Aorta (tissue), 5 donors: ENCODE results near the gene AKT3. TPM values are rescaled to one million over a fixed set of nuclear protein-coding genes. Genes with fewer than 3 reads are reported as not detected.

Source experiments
- ATAC-seq: fragments of 200-7000 bp; cut with Tn5 transposase; one replicate; pipeline ENCODE4 v1.9.1; 2022; ENCODE audit warnings: moderate library complexity; ENCODE audit not compliant: low FRiP score
- DNase-seq, 2 donors: peaks; one replicate each; pipeline ENCODE4 v3.0.0-alpha.2; 2020
- H3K27ac ChIP-seq, 2 donors: one replicate each; pipeline ENCODE4 v1.5.1; 2013; ENCODE audit warnings: low read length in 2 of 2, mild to moderate bottlenecking in 2 of 2, moderate library complexity in 2 of 2, control low read depth in 1 of 2, inconsistent platforms in 1 of 2, low read depth in 1 of 2
- H3K27me3 ChIP-seq, 2 donors: one replicate each; pipeline ENCODE4 v1.6.1; 2013; ENCODE audit warnings: control low read depth in 1 of 2, low read length in 1 of 2, mild to moderate bottlenecking in 1 of 2, moderate library complexity in 1 of 2; ENCODE audit not compliant: insufficient read depth in 2 of 2, control insufficient read depth in 1 of 2
- H3K36me3 ChIP-seq, 2 donors: one replicate each; pipeline ENCODE4 v1.6.1; 2013; ENCODE audit warnings: control low read depth in 1 of 2, low read length in 1 of 2, mild to moderate bottlenecking in 1 of 2; ENCODE audit not compliant: insufficient read depth in 2 of 2, control insufficient read depth in 1 of 2
- H3K4me1 ChIP-seq, 2 donors: one replicate each; pipeline ENCODE4 v1.6.1; 2013; ENCODE audit warnings: low read length in 2 of 2, control low read depth in 1 of 2, mild to moderate bottlenecking in 1 of 2, moderate library complexity in 1 of 2; ENCODE audit not compliant: insufficient read depth in 2 of 2, control insufficient read depth in 1 of 2
- H3K4me3 ChIP-seq, 2 donors: one replicate each; pipeline ENCODE4 v1.5.1; 2013; ENCODE audit warnings: low read length in 2 of 2, control low read depth in 1 of 2, mild to moderate bottlenecking in 1 of 2
- H3K9me3 ChIP-seq: one replicate; pipeline ENCODE4 v1.6.1; 2013; ENCODE audit warnings: mild to moderate bottlenecking, low read length; ENCODE audit not compliant: control insufficient read depth
- WGBS, 2 donors: extraction: QIAGEN DNeasy Blood & Tissue Kit; methylation state at CpG; one replicate each; pipeline ENCODE4 v1.1.7; 2013; 5-methylcytosine and 5-hydroxymethylcytosine counted together
- intact Hi-C, 2 donors: fragments of 100-400 bp; cut with DNase I; formaldehyde crosslinking; loops; one replicate each; pipeline versions ENCODE4 v1.14.2 to v1.15.0; 2022
- polyA plus RNA-seq, 2 donors: library from polyadenylated mRNA; stranded (reverse); fragments of 200-250 nt; gene quantifications; one replicate each; pipeline ENCODE4 v1.2.3, GENCODE V29; 2013
- total RNA-seq, 2 donors: library from RNA; stranded (reverse); fragmentation: NEBNext Ultra II Directional; extraction: Animal tissue kit (Norgen Biotek cat#: 25700); gene quantifications; one replicate each; pipeline ENCODE4 v1.2.1, GENCODE V29; 2021
- donor health status: healthy with polysubstance abuse.
- donor health status: Bipolar disorder and iron deficiency.
- donor health status: DM: no; HTN: no; CAD: no.
- donor health status: DM: no; HTN: no; CAD: no.
- donor health status: DM: yes; HTN: yes; CAD: no.

AKT3 gene
- total and polyA plus RNA-seq, 4 donors = 18.6 to 177 (median 104) TPM

- H3K27me3 ChIP-seq = no peaks in the 10 kb centered on the region
- ATAC-seq = peak; percentile 51
- no peak overlapping the region for H3K27ac ChIP-seq
- H3K4me1 ChIP-seq = no peaks in the 10 kb centered on the region
- H3K4me3 ChIP-seq = no peak overlapping the region
- no peak for DNase-seq
- H3K36me3 ChIP-seq = no peaks in the 10 kb centered on the region
- H3K9me3 ChIP-seq = no peaks in the 10 kb centered on the region
- WGBS, 2 donors = 44% methylated on average over 25 of the region's 25 CpGs
- intact Hi-C loops = no loop called here
Measured at GRCh38 chr1:243482141-243483022, 367.7 kb downstream of the AKT3 start.

- intact Hi-C loops = no loop called here
- H3K27me3 ChIP-seq = no peaks in the 10 kb centered on the region
Measured at GRCh38 chr1:243481101-243481500, 368.9 kb downstream of the AKT3 start.

GRCh38 chr1:243477731-243478290 lies 372.2 kb downstream of the AKT3 start:
- H3K9me3 ChIP-seq = no peaks in the 10 kb centered on the region
- DNase-seq (no peak), ATAC-seq (no peak)
- no peaks in the 10 kb centered on the region for H3K36me3 ChIP-seq
- no peak overlapping the region for H3K27ac ChIP-seq
- intact Hi-C loops = no loop called here
- WGBS, 2 donors = 94 to 95% methylated on average over 7 of the region's 7 CpGs
- no peaks in the 10 kb centered on the region for H3K27me3 ChIP-seq
- no peaks in the 10 kb centered on the region for H3K4me1 ChIP-seq
- H3K4me3 ChIP-seq = no peak overlapping the region

More at GRCh38 chr1:243481101-243481500, 368.9 kb downstream of the AKT3 start:
- H3K27ac ChIP-seq = no peak overlapping the region
- H3K4me1 ChIP-seq = no peaks in the 10 kb centered on the region
- 98 to 99% methylated on average over 5 of the region's 5 CpGs for WGBS, 2 donors
- no peak overlapping the region for H3K4me3 ChIP-seq
- H3K9me3 ChIP-seq = no peaks in the 10 kb centered on the region
- H3K36me3 ChIP-seq = no peaks in the 10 kb centered on the region
- DNase-seq (no peak), ATAC-seq (no peak)

DNA sequence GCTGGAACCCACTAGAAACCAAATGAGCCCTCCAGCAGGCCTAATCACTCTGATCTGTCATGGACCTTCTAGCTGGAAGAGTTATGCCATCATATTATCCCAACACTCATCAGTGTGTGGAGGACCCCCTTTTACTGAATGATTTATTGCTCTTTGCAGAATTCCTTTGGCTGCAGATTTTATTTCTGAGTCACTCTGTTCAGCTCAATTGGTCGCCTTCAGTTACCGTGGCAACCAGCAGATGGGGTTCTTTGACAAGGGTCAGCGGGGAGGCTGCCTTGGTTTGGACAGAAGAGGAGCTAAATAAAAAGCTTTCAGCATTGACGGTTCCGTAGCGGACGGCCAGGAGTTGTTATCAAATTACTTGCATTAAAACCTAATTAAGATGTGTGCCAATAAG lies 374.1 kb downstream of the AKT3 start:
- no peaks in the 10 kb centered on the region for H3K9me3 ChIP-seq
- ATAC-seq (no peak), DNase-seq (no peak)
- no peak overlapping the region for H3K4me3 ChIP-seq
- no peaks in the 10 kb centered on the region for H3K27me3 ChIP-seq
- H3K27ac ChIP-seq = no peak overlapping the region
- 87 to 91% methylated on average over 7 of the region's 7 CpGs for WGBS, 2 donors
- intact Hi-C loops = no loop called here
- no peaks in the 10 kb centered on the region for H3K4me1 ChIP-seq
- H3K36me3 ChIP-seq = no peaks in the 10 kb centered on the region

DNA sequence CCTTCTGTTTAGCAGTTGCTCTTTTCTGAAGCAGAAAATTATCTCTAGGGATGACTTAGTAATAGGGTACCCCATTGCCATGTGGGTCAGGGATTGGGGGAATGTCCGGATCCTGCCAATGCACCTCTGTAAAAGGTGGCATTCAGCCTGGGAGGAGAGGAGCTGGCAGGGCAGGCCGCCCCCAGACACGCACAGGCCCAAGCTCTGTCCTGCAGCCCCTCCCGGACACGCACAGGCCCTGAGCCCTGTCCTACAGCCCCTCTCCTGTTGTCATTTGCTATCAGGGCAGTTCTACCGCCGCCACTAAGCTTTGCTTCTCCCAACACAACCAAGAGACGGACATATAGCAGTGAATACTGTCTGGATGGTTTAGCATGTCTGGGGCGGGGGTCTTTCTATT lies 375.1 kb downstream of the AKT3 start:
- H3K9me3 ChIP-seq = no peaks in the 10 kb centered on the region
- 96 to 98% methylated on average over 9 of the region's 9 CpGs for WGBS, 2 donors
- H3K36me3 ChIP-seq = no peaks in the 10 kb centered on the region
- no peaks in the 10 kb centered on the region for H3K4me1 ChIP-seq
- ATAC-seq (no peak), DNase-seq (no peak)
- H3K4me3 ChIP-seq = no peak overlapping the region
- no peak overlapping the region for H3K27ac ChIP-seq
- H3K27me3 ChIP-seq = no peaks in the 10 kb centered on the region
- intact Hi-C loops = no loop called here

GRCh38 chr1:243474136-243474881 lies 375.7 kb downstream of the AKT3 start:
- intact Hi-C loops = no loop called here
- WGBS, 2 donors = 88 to 89% methylated on average over 52 to 55 of the region's 55 CpGs
- no peaks in the 10 kb centered on the region for H3K9me3 ChIP-seq
- H3K27ac ChIP-seq = no peak overlapping the region
- H3K4me1 ChIP-seq = no peaks in the 10 kb centered on the region
- ATAC-seq (no peak), DNase-seq (peak in 1 of 2 donors; percentile 73)
- H3K4me3 ChIP-seq = no peak overlapping the region
- H3K36me3 ChIP-seq = no peaks in the 10 kb centered on the region
- H3K27me3 ChIP-seq = no peaks in the 10 kb centered on the region

DNA sequence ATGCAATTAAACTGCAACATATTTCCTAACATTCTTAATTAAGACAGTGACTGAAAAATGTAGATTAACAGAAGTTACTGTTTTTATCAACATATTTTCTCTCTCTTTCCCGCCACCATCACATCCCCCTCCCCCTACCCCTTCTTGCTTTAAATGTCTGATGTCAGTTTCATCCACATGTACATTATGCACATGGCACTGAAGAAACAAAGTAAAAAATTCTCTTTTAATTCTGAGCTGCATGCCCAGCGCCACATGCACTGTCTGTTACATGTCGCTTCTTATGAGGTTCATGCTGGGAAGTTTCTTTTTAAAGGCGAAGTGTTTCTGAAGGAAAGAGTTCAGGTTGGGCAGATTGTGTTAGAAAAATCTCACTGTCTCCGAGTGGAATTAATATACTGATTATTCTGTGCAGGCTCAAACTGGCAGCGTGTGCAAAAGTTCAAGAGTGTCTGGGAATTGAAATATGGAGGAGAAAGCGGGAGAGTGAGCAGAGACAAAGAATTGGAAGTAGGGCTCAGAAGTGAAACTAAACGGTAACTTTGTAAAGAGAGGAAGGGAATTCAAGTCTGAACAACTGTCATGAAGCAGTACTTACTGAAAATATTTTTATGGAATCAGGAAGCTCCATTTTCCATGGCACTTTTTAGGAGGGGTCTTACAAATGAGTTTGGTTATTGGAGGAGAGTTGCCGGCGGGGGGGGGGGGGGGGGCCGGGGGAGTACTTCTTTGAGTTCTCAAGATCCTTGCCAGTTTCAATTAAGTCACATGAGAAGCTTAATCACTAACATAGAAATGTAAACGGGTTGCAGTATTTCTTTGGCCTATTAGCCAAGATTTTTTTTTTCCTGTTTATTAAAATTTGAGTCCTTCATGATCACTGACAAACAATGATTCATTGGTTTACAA lies 376.6 kb downstream of the AKT3 start:
- intact Hi-C loops = no loop called here
- ATAC-seq = no peak
- no peaks in the 10 kb centered on the region for H3K36me3 ChIP-seq

More for the DNA sequence above, 376.6 kb downstream of the AKT3 start:
- DNase-seq = no peak
- WGBS, 2 donors = 21 to 28% methylated on average over 11 to 12 of the region's 12 CpGs
- Histone ChIP-seq H3K27me3 (no peaks in the 10 kb centered on the region), H3K4me3 (peak overlapping the region; percentile 18 to 28), H3K4me1 (no peaks in the 10 kb centered on the region), H3K27ac (no peak overlapping the region), H3K9me3 (no peaks in the 10 kb centered on the region)
